Activated T-cell treated with anti-CD3 and anti-CD28 coated beads for 24 hours (primary cell): Measurements from ENCODE around the gene CDC45.

Experiments
- DNase-seq: peaks from one replicate; pipeline ENCODE4 v3.0.0-alpha.2; 2020; ENCODE audit warnings: low read depth

The CDC45 gene

DNA sequence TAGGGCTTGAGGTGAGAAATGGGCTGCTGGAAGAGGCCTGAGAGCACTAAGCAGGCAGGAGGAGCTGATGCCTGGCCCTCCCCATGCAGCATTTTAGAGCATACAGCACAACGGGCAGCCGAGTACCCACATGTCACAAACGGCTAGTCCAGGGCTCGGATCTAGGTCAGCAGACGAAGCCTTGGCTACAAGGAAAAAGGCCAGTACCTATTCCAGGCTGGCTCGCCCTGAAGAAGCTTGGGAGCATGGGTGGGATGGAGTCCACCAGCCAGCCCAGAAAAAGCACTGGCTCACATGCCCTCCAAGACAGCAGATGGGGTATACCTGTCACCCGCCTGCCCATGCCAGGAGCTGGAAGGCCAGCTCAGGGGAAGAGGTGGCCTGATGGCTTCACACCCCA lies 10.3 kb upstream of the CDC45 start:
- no peak for DNase-seq

DNA sequence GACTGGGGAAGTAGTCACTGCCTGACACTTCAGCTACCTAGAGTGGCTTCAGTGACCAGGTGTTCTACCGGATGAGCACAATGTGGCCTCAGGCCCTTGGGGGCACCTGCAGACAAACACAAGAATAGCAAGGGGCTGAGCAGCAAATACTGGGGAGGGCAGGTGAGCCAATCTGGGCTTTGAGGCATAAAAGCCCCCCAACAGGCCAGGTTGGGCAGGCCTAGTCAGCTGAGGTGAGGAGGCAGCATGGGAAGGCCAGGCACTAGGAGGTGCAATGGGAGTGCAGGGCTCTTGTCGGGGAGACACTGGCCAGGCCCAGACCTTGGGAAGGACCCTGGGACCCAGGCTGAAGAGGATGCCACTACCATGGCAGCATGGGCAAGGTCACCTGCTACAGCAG lies 9.7 kb upstream of the CDC45 start:
- DNase-seq, result no peak

- no peak for DNase-seq
These were observed 8.1 kb upstream of the CDC45 start for GRCh38 chr22:19471572-19471971.

- no peak for DNase-seq
These were observed 7.5 kb upstream of the CDC45 start for GRCh38 chr22:19472233-19472632.

GRCh38 chr22:19473578-19473977 lies 6.1 kb upstream of the CDC45 start:
- no peak for DNase-seq

DNA sequence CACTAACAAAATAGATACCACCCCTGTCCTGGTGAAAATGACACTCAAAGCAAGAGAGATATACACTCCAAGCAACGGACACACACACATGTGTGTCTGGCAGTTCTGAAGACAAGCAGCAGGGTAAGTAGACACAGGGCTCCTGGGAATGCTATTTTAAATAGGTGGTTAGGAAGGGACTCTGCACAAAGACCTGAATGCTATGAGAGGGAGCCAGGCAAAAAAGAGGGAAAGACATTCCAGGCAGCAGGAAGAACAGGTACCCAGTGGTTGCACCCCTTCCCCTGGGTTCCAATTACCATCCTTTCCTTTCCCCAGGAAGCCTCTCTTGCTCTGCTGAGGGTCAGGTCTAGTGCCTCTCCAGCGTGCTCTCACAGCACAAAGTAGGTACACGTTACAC lies 3.7 kb upstream of the CDC45 start:
- no peak for DNase-seq

- DNase-seq, result no peak
These were observed 2.2 kb upstream of the CDC45 start for GRCh38 chr22:19477321-19478044.

DNA sequence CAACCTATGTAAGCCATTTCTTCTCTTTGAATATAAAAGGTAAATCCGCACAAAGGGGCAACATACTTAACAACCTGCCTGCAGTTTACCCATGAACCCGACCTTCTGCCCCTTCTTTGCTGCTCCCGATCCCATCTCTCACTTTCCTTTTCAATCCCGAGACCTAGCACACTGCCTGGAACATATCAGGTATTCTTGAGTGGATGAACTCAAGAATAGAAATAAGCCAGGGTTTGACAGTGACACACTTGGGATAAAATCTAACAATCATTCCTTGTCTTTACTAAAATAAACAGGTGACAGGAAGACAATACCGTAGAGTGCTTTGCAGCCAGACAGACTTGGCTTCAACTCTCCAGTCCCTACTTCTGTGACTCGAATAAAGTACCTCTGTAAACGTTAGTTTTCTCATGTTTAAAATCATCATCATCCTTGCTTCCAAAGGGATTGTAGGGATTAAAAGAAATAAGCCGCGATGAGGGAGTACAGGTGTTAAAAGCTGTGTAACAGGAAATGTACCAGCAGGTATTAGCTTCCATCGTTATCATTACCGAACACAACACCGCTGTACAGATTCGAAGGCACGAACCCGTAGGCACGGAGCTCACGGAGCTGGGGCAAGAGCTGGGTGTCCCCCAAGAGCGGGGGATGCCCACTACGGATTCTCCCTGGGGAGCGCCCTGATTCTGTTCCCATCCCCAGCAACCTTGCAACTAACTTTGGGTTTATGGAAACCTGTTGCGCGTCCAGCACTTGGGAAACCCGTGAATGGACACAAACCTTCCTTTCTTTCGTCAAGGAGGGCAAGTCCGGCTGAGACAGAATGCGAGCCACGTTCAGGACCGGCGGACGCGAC lies 1.4 kb upstream of the CDC45 start:
- no peak for DNase-seq

- DNase-seq, result peak; percentile 70
These were observed 792 bp upstream of the CDC45 start, which contains the start of gene UFD1 for GRCh38 chr22:19478901-19479354. Gene UFD1, minus strand, starts transcription at chr22:19479193. Its CDS starts 108 bp downstream, at chr22:19479085.

DNA sequence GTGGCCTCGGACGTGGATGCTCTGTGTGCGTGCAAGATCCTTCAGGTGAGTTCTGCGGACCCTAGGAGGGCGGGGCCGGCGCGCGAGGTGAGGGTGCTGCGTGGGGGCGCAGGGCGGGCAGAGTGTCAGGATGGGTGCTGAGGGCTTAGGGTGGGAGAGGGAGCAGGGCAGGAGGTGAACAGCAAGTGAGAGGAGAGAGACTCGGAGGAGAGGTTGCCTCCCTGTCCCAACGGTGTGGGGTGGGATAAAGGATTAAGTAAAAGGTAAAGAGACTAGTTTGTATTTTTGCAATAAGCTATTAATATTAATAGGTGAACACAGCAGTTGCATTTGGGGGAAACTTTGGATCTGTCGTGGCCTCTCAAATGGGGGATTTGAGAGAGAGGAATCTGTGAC lies 451 bp downstream of the CDC45 start:
- no peak for DNase-seq

DNA sequence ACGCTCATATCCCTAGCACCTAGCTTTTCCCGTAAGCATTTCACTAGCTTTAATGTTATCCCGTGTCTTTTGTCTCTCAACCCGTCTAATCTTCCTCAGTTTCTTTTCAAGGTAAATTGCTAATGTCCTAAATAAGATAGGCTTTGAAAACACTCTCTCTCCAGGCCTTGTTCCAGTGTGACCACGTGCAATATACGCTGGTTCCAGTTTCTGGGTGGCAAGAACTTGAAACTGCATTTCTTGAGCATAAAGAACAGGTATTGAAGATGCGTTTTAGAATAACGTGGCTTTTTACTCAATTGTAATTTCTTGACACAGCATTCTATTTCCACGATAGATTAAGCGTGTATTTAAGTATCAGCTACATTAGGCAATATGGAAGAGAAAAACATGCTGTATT lies 1.1 kb downstream of the CDC45 start:
- DNase-seq, result no peak

DNA sequence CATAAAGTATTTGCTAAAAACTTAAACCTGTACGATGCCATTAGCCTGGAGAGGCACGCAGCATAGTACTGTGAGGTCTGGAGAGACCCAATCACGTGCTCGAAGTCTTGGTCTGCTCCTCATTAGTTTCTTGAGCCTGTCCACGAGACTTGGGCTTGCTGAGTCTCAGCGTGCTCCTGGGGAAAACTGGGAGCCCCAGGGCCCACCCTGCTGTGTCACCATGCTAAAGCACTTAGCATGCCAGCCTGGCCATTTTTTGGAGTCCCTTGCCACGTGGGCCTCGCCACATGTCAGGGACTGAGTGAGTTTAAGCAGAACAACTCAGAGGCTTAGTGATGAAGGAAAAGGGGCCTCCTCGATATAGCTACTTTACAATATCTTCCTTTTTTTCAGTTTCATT lies 2.6 kb downstream of the CDC45 start:
- no peak for DNase-seq

GRCh38 chr22:19483481-19484244 lies 3.9 kb downstream of the CDC45 start:
- no peak for DNase-seq

DNA sequence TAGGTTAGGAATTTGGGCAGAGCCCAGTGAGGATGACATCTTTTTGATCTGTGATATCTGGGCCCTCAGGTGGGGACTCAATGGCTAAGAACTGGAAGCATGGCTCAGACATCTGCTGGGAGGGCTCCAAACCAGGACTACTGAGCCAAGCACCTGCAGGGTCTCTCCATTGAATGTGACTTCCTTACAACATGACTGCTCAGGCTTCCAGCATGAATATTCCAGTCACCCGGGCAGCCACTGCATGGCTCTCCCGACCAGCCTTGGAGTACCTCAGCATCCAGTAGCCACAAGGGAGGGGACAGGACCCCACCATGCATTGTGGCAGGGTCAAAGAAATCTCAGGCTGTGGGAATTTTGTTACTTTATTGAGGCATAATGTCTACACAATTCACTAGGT lies 8.6 kb downstream of the CDC45 start:
- no peak for DNase-seq

- DNase-seq, result no peak
These were observed 9.4 kb downstream of the CDC45 start for GRCh38 chr22:19488884-19489843.

DNA sequence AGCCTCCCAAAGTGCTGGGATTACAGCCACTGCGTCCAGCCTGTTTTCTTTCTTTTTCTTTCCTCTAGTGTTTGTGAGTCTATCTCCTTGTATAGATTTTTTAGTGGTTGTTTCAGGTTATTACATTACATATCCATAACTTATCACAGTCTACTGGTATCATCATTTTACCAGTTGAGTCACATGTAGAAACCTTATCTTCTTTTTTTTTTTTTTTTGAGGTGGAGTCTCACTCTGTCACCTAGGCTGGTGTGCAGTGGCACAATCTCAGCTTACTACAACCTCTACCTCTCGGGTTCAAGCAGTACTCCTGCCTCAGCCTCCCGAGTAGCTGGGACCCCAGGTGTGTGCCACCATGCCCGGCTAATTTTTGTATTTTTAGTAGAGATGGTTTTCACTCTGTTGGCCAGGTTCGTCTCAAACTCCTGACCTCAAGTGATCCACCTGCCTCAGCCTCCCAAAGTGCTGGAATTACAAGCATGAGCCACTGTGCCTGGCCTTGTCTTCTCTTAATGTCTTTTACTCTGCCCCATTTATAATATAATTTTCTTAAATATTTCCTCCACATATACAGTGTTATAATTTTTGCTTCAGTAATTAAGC lies 11.0 kb downstream of the CDC45 start:
- no peak for DNase-seq

DNA sequence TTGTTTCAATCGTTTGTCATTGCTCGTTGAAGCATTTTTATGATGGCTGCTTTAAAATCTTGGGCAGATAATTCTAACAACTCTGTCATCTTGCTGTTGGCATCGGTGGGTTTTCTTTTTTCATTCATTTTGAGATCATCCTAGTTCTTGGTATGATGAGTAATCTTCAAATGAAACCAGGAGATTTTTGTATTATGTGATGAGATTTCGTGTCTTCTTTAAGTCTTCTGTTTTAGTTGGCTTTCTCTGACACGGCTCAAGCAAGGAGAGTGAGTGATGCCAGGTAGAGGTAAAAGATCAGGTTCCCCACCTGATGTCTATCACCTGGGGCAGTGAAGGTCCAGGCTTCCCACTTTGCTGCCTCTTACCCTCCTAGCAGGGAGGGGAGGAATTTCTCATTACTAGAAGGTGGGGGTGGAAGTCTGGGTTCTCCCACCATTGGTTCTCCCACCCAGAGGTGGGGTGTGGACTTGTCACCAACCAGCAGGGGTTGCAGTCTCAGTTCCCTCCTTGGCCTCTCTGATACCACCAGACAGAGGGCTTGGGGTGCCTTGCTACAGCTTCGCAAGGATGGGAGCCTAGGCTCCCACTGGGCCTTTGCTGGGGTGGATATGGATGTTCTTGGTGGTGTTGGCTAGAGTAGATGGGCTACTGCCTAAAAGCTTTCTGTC lies 12.9 kb downstream of the CDC45 start:
- no peak for DNase-seq

DNA sequence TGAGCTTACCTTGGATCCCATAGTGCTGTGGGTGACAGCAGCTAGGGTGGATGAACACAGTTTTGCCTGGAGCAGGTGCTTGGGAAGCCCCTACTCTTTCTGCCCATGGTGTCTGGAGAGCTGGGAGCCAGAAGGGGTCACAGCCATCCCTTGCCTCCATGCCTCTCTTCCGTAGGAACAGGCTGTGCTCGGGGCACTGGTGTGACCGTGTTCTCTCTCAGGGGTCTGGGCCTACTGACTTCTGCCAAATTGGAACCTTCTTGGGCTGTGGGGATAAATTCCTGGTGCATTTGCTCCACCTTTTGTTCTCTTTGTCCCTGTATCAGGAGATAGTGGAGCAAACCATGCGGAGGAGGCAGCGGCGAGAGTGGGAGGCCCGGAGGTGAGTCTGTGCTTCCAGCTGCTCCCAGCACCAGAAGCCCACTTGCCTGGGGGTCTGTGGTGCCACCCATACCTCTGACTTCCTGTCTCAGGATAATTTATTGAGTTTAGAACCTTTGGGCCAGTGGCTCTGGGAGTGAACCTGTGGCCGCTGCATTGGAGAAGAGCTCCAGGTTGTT lies 14.4 kb downstream of the CDC45 start:
- no peak for DNase-seq

- no peak for DNase-seq
These were observed 15.0 kb downstream of the CDC45 start for GRCh38 chr22:19494676-19495173.
